ENCODE results near the gene ESYT2.
A peak's percentile ranks its signal among the peaks of the same experiment; 100 is the strongest.
"Not testable (repeated sequence)": the region's sequence is repeated elsewhere in the genome, so short reads cannot be mapped to it uniquely, and the experiment has no call there.

The ESYT2 gene

DNA sequence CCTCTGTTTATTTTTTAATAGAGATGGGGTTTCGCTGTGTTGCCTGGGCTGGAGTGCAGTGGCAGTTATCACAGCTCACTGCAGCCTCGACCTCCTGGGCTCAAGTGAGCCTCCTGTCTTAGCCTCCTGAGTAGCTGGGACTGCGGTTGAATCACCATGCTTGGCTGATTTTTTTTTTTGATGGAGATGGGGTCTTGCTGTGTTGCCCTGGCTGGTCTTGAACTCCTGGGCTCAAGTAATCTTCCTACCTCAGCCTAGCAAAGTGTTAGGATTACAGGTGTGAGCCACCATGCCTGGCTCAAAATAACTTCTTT is 35.2 kb upstream of the ESYT2 start:
- Histone ChIP-seq H3K9me3 (replicated peaks; ENCODE audit: low read length) (no peaks in the 10 kb centered on the region), H3K4me3 (ENCODE audit: low read length) (peak overlapping the region; percentile 64), H3K36me3 (ENCODE audit: insufficient read depth, low read length) (peaks cover 3% of the 10 kb centered on the region), H3K9ac (ENCODE audit: low read depth, low read length) (peak overlapping the region; percentile 66), H3K4me2 (ENCODE audit: low read length) (peak overlapping the region; percentile 81), H3K27me3 (ENCODE audit: control insufficient read depth, insufficient read depth, low read length) (no peaks in the 10 kb centered on the region), H3K4me1 (ENCODE audit: control insufficient read depth, insufficient read depth, low read length) (peaks cover 6% of the 10 kb centered on the region)

- Histone ChIP-seq H3K9me3 (replicated peaks; ENCODE audit: low read length) (no peaks in the 10 kb centered on the region), H3K36me3 (ENCODE audit: insufficient read depth, low read length) (peaks cover 3% of the 10 kb centered on the region), H3K4me3 (ENCODE audit: low read length) (peak overlapping the region; percentile 64), H3K9ac (ENCODE audit: low read depth, low read length) (peak overlapping the region; percentile 66), H3K4me1 (ENCODE audit: control insufficient read depth, insufficient read depth, low read length) (peaks cover 6% of the 10 kb centered on the region), H3K4me2 (ENCODE audit: low read length) (peak overlapping the region; percentile 81), H3K27me3 (ENCODE audit: control insufficient read depth, insufficient read depth, low read length) (no peaks in the 10 kb centered on the region)
Observed at GRCh38 chr7:158863611-158864506, 34.5 kb upstream of the ESYT2 start.

GRCh38 chr7:158862985-158863610 is 33.8 kb upstream of the ESYT2 start:
- not testable (repeated sequence) for H3K4me1 ChIP-seq (ENCODE audit: control insufficient read depth, insufficient read depth, low read length); H3K9ac ChIP-seq (ENCODE audit: low read depth, low read length); H3K36me3 ChIP-seq (ENCODE audit: insufficient read depth, low read length); H3K9me3 ChIP-seq (replicated peaks; ENCODE audit: low read length); H3K27me3 ChIP-seq (ENCODE audit: control insufficient read depth, insufficient read depth, low read length)
- Histone ChIP-seq H3K4me2 (ENCODE audit: low read length) (peak overlapping the region; percentile 69), H3K4me3 (ENCODE audit: low read length) (peak overlapping the region; percentile 64)

DNA sequence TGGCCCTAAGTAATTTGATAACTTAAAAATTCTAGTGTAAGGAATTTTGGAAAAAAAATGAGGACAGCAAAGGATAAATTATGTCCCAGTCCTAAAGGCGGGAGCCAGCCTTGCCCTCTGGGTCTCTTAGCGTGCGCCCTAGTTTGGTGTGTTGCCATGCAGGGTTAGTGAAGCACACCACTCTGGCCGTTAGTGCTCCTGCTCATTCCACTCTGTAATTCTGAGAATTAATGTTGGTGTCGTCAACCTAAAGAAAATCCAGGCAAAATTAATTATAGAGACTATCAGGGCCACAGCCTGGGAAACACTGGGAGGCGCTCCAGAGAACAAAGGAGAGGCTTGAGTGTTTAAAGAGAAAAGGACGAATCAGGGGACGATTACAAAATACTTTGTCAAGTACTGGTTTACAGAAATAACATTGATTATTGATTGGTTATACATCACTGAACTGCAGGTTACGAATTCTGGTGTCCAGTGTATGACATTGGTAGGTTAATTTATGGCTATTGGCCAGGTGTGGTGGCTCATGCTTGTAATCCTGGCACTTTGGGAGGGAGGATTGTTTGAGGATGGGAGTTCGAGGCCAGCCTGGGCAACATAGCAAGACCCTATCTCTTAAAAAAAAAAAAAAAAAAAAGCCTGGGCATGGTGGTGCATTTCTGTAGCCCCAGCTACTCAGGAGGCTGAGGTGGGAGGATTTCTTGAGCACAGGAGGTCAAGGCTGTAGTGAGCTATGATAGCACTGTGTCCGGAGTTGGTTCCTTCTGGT is 32.8 kb upstream of the ESYT2 start:
- Histone ChIP-seq H3K4me3 (ENCODE audit: low read length) (no peak overlapping the region), H3K4me2 (ENCODE audit: low read length) (no peak overlapping the region), H3K4me1 (ENCODE audit: control insufficient read depth, insufficient read depth, low read length) (peaks cover 12% of the 10 kb centered on the region), H3K27me3 (ENCODE audit: control insufficient read depth, insufficient read depth, low read length) (no peaks in the 10 kb centered on the region), H3K9me3 (replicated peaks; ENCODE audit: low read length) (no peaks in the 10 kb centered on the region), H3K36me3 (ENCODE audit: insufficient read depth, low read length) (peaks cover 3% of the 10 kb centered on the region), H3K9ac (ENCODE audit: low read depth, low read length) (no peak overlapping the region)

DNA sequence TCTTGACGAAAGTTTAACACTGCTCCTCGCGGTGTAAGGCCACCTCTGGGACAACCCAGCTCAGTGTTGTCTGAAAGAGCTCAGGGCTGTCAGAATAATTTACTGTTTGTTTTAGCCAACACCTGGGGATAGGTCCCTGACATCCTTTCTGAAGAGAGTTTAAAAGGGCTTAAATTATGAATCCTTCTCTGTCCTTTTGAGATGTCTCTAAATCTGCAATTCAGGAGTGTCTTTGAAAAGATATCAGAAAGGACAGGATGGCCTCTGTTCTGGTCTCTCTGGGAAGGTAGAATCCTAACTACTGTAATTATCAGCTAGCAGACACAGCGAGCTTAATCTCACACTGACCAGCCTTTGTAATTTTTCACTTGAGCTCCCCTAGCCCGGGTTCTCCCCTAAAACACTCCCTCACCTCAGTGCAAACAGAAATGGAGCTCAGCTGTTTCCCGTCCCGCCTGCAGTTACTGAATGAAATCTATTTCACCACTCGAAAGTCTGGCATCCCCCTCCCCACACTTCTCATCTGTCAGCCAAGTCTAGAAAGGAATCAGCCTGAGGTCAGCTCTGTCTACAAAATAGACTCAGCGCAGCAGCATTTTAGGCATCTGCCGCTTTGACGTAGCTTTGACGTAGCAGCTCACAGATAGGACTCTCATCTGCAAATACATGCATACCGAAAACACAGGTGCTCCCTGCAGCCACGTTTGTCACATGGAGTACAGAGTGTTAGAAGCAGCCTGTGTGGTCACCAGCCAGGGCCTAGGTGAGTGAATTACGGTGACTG is 31.9 kb upstream of the ESYT2 start:
- peaks cover 12% of the 10 kb centered on the region for H3K4me1 ChIP-seq (ENCODE audit: control insufficient read depth, insufficient read depth, low read length)
- no peaks in the 10 kb centered on the region for H3K27me3 ChIP-seq (ENCODE audit: control insufficient read depth, insufficient read depth, low read length)
- H3K9ac ChIP-seq (ENCODE audit: low read depth, low read length), result no peak overlapping the region
- H3K9me3 ChIP-seq (replicated peaks; ENCODE audit: low read length), result no peaks in the 10 kb centered on the region
- H3K4me2 ChIP-seq (ENCODE audit: low read length), result no peak overlapping the region
- H3K4me3 ChIP-seq (ENCODE audit: low read length), result no peak overlapping the region
- H3K36me3 ChIP-seq (ENCODE audit: insufficient read depth, low read length), result peaks cover 3% of the 10 kb centered on the region

GRCh38 chr7:158860394-158860793 is 31.1 kb upstream of the ESYT2 start:
- Histone ChIP-seq H3K9me3 (replicated peaks; ENCODE audit: low read length) (no peaks in the 10 kb centered on the region), H3K36me3 (ENCODE audit: insufficient read depth, low read length) (peaks cover 3% of the 10 kb centered on the region), H3K4me2 (ENCODE audit: low read length) (no peak overlapping the region), H3K4me3 (ENCODE audit: low read length) (no peak overlapping the region), H3K4me1 (ENCODE audit: control insufficient read depth, insufficient read depth, low read length) (peaks cover 16% of the 10 kb centered on the region), H3K27me3 (ENCODE audit: control insufficient read depth, insufficient read depth, low read length) (no peaks in the 10 kb centered on the region), H3K9ac (ENCODE audit: low read depth, low read length) (no peak overlapping the region)

DNA sequence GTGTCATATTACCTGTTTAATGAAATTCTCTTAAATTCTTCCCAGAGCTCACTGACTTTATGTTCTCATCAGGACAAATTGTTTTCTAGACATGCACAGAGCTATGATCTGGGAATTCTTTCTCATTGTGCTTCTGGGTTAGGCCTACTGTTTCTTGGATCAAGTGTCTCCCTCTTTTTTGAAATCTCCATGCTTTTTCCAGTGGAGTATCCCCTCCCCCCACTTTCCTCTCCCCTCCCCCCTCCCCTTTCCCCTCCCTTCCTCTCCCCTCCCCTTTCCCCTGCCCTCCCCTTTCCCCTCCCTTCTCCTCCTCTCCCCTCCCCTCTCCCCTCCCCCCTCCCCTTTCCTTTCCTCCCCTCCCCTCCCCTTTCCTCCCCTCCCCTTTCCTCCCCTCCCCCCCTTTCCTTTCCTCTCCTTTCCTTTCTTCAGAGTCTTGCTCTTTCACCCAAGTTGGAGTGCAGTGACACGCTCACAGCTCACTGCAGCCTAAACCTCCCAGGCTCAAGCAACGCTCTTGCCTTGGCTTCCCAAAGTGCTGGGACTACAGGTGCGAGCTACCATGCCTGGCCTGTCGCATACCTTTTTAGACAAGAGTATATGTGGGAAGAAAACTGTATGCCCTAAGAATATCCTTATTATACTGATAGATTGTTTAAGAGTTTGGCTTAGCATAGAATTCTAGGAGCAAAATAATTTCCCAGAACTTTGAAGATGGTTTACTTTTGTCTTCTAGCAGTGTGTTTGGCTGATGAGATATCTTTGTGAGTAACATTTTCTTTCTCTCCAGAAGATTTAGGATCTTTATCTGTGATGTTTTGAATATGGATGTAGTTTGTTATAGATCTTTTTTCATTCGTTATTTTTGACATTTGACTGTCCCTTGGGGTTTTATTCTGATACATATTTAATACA is 29.5 kb upstream of the ESYT2 start:
- H3K4me2 ChIP-seq (ENCODE audit: low read length), result no peak overlapping the region
- H3K27me3 ChIP-seq (ENCODE audit: control insufficient read depth, insufficient read depth, low read length), result no peaks in the 10 kb centered on the region
- no peak overlapping the region for H3K9ac ChIP-seq (ENCODE audit: low read depth, low read length)
- no peak overlapping the region for H3K4me3 ChIP-seq (ENCODE audit: low read length)
- H3K36me3 ChIP-seq (ENCODE audit: insufficient read depth, low read length), result peaks cover 3% of the 10 kb centered on the region
- peaks cover 9% of the 10 kb centered on the region for H3K4me1 ChIP-seq (ENCODE audit: control insufficient read depth, insufficient read depth, low read length)
- H3K9me3 ChIP-seq (replicated peaks; ENCODE audit: low read length), result no peaks in the 10 kb centered on the region

DNA sequence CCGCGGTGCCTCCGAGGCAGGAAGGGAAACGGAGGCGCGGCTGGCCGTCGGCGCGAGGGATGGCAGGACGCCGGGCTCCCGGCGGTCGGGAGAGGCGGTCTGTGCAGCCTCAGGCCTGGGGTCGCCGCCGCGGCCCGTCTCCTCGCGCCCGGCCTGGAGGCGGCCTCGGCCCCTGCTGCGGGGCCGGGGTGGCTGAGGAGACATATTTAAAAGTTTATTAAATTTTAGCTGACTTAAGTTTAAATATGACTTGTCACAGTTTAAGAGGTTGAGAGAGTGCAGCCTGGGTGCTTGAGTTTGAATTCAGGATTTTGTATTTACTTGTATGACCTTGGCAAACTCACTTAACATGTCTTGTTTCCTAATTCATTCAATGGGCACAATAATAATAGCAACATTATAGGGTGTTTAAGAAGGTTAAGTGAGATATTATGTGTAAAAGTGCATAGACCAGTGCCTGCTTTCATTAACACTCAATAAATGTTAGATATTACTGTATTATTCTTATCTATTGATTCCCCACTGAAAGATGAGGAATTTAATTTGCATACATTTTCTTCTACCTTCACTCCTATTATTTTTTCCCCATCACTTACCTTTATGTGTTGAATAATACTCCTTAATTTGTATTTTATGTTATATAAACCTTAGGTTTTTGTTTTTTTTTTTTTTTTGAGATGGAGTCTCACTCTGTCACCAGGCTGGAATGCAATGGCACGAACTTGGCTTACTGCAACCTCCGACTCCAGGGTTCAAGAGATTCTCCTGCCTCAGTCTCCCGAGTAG is 27.8 kb upstream of the ESYT2 start:
- H3K36me3 ChIP-seq (ENCODE audit: insufficient read depth, low read length), result peaks cover 3% of the 10 kb centered on the region
- no peaks in the 10 kb centered on the region for H3K27me3 ChIP-seq (ENCODE audit: control insufficient read depth, insufficient read depth, low read length)
- H3K4me3 ChIP-seq (ENCODE audit: low read length), result peak overlapping the region; percentile 95
- peaks cover 9% of the 10 kb centered on the region for H3K4me1 ChIP-seq (ENCODE audit: control insufficient read depth, insufficient read depth, low read length)
- peak overlapping the region; percentile 86 for H3K9ac ChIP-seq (ENCODE audit: low read depth, low read length)
- no peaks in the 10 kb centered on the region for H3K9me3 ChIP-seq (replicated peaks; ENCODE audit: low read length)
- peak overlapping the region; percentile 78 for H3K4me2 ChIP-seq (ENCODE audit: low read length)

GRCh38 chr7:158854681-158855081 is 25.4 kb upstream of the ESYT2 start:
- Histone ChIP-seq H3K4me3 (ENCODE audit: low read length) (no peak overlapping the region), H3K36me3 (ENCODE audit: insufficient read depth, low read length) (no peaks in the 10 kb centered on the region), H3K4me1 (ENCODE audit: control insufficient read depth, insufficient read depth, low read length) (peaks cover 9% of the 10 kb centered on the region), H3K4me2 (ENCODE audit: low read length) (no peak overlapping the region), H3K27me3 (ENCODE audit: control insufficient read depth, insufficient read depth, low read length) (no peaks in the 10 kb centered on the region), H3K9ac (ENCODE audit: low read depth, low read length) (no peak overlapping the region), H3K9me3 (replicated peaks; ENCODE audit: low read length) (no peaks in the 10 kb centered on the region)

DNA sequence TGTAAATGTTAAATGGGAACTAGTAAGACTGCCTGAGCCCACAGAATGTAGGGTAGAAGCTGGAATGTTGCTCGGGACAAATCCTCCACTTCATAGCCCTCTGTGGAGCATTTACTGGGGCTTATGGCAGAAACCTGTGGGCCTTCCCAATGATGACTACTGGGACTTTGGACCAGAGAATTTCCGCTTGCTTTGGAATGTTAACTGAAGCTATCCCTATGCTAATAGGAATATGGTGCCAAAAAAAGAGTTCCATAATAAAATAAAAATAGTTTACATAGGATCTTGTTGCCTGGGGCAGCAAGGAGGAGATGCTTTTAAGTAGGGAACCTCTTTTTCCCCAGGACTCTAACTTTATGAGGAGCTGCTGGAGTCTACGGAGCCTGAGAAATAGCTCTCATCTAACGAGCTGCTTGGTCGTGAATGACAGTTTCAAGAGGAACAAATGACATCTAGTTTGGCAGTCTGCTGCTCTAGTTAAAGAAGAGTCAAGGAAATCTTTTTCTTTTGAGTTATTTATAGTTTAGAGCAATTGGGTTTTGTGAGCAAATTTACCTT is 21.3 kb upstream of the ESYT2 start:
- H3K36me3 ChIP-seq (ENCODE audit: insufficient read depth, low read length), result no peaks in the 10 kb centered on the region

More for the DNA sequence above, 21.3 kb upstream of the ESYT2 start:
- H3K4me3 ChIP-seq (ENCODE audit: low read length), result no peak overlapping the region
- no peak overlapping the region for H3K9ac ChIP-seq (ENCODE audit: low read depth, low read length)
- no peak overlapping the region for H3K4me2 ChIP-seq (ENCODE audit: low read length)
- no peaks in the 10 kb centered on the region for H3K9me3 ChIP-seq (replicated peaks; ENCODE audit: low read length)
- peaks cover 2% of the 10 kb centered on the region for H3K4me1 ChIP-seq (ENCODE audit: control insufficient read depth, insufficient read depth, low read length)
- H3K27me3 ChIP-seq (ENCODE audit: control insufficient read depth, insufficient read depth, low read length), result no peaks in the 10 kb centered on the region
